Measurements from ENCODE around the gene SEC11A.
"Not testable (repeated sequence)": the region's sequence is repeated elsewhere in the genome, so short reads cannot be mapped to it uniquely, and the experiment has no call there.

Gene SEC11A

GRCh38 chr15:84716036-84716732, at the start of gene SEC11A:
TSS of gene SEC11A (minus strand) at chr15:84716139. CDS start at chr15:84716075, 64 bp downstream.
- DNase-seq = peak; percentile 93

- DNase-seq = no peak
Observed at GRCh38 chr15:84765675-84766074, 49.7 kb upstream of the SEC11A start.

GRCh38 chr15:84764989-84765388, 49.0 kb upstream of the SEC11A start:
- DNase-seq = no peak

- DNase-seq = no peak
Observed at GRCh38 chr15:84764585-84764984, 48.6 kb upstream of the SEC11A start.

- no peak for DNase-seq
Observed at GRCh38 chr15:84762840-84763572, 47.1 kb upstream of the SEC11A start.

- no peak for DNase-seq
Observed at GRCh38 chr15:84761607-84762131, 45.7 kb upstream of the SEC11A start.

- DNase-seq = no peak
Observed at GRCh38 chr15:84760219-84760618, 44.3 kb upstream of the SEC11A start.

GRCh38 chr15:84759018-84759417, 43.1 kb upstream of the SEC11A start:
- DNase-seq = no peak

GRCh38 chr15:84755736-84756527, 40.0 kb upstream of the SEC11A start:
- no peak for DNase-seq

- DNase-seq = not testable (repeated sequence)
Observed at GRCh38 chr15:84754889-84755288, 39.0 kb upstream of the SEC11A start.

GRCh38 chr15:84752700-84753099, 36.8 kb upstream of the SEC11A start:
- DNase-seq = no peak

GRCh38 chr15:84752195-84752594, 36.3 kb upstream of the SEC11A start:
- no peak for DNase-seq

- DNase-seq = not testable (repeated sequence)
Observed at GRCh38 chr15:84751721-84752120, 35.8 kb upstream of the SEC11A start.

- no peak for DNase-seq
Observed at GRCh38 chr15:84750583-84751092, 34.7 kb upstream of the SEC11A start.

- DNase-seq = peak; percentile 59
Observed at GRCh38 chr15:84749111-84749991, 33.4 kb upstream of the SEC11A start.

GRCh38 chr15:84748274-84749110, 32.6 kb upstream of the SEC11A start, which contains the start of gene ZNF592:
TSS of gene ZNF592 (plus strand) at chr15:84748592. CDS start at chr15:84782676, 34,084 bp downstream.
- peak; percentile 88 for DNase-seq

- DNase-seq = peak; percentile 79
Observed at GRCh38 chr15:84747416-84748273, 31.7 kb upstream of the SEC11A start.

- DNase-seq = no peak
Observed at GRCh38 chr15:84741121-84741520, 25.2 kb upstream of the SEC11A start.

GRCh38 chr15:84740691-84741090, 24.8 kb upstream of the SEC11A start:
- DNase-seq = no peak

- DNase-seq = no peak
Observed at GRCh38 chr15:84737005-84737404, 21.1 kb upstream of the SEC11A start.
